Kidney (tissue), 14 donors: Measurements from ENCODE around the gene GBGT1. TPM values are rescaled to one million over a fixed set of nuclear protein-coding genes. Genes with fewer than 3 reads are reported as not detected.

Experiments
- DNase-seq, 5 donors: peaks; one replicate each; pipeline ENCODE4 v3.0.0-alpha.2; 2013 to 2020
- FAIRE-seq: peaks from 2 replicates; lab custom pipeline; 2012; peaks lifted over from hg19 to GRCh38; lab: Jason Lieb, UNC
- H3K27ac ChIP-seq, 2 donors: one replicate each; pipeline ENCODE4 v1.7.0; 2013; ENCODE audit warnings: low read depth in 2 of 2, low read length in 2 of 2, inconsistent platforms in 1 of 2
- H3K27me3 ChIP-seq: one replicate; pipeline ENCODE4 v1.7.1; 2013; ENCODE audit warnings: low read length, inconsistent platforms; ENCODE audit not compliant: control insufficient read depth, insufficient read depth
- H3K36me3 ChIP-seq, 3 donors: one replicate each; pipeline versions ENCODE4 v1.7.0 to v1.7.1; 2013; ENCODE audit warnings: low read length in 3 of 3, control low read depth in 1 of 3, inconsistent platforms in 1 of 3; ENCODE audit not compliant: insufficient read depth in 3 of 3, control insufficient read depth in 2 of 3
- H3K4me1 ChIP-seq, 3 donors: one replicate each; pipeline versions ENCODE4 v1.7.0 to v1.7.1; 2013; ENCODE audit warnings: low read length in 3 of 3, inconsistent platforms in 1 of 3, low read depth in 1 of 3; ENCODE audit not compliant: control insufficient read depth in 2 of 3, insufficient read depth in 2 of 3
- H3K4me3 ChIP-seq, 3 donors: one replicate each; pipeline versions ENCODE4 v1.7.0 to v1.8.1; 2013; ENCODE audit warnings: low read length in 3 of 3, control low read depth in 1 of 3, inconsistent platforms in 1 of 3
- H3K9ac ChIP-seq, 3 donors: one replicate each; pipeline versions ENCODE4 v1.7.0 to v1.7.1; 2013; ENCODE audit warnings: low read length in 3 of 3, control low read depth in 1 of 3, inconsistent platforms in 1 of 3
- H3K9me3 ChIP-seq, 3 donors: one replicate each; pipeline versions ENCODE4 v1.7.0 to v1.7.1; 2013; ENCODE audit warnings: low read length in 3 of 3, control low read depth in 1 of 3, inconsistent platforms in 1 of 3; ENCODE audit not compliant: control insufficient read depth in 2 of 3, insufficient read depth in 1 of 3
- intact Hi-C: fragments of 100-400 bp; cut with DNase I; formaldehyde crosslinking; loops from one replicate; pipeline ENCODE4 v1.11.1; 2022
- polyA plus RNA-seq: library from polyadenylated mRNA; stranded (reverse); fragments of 350-450 nt; fragmentation: Illumina TruSeq; extraction: RNeasy Lipid Tissue Mini Kit (QIAGEN cat#74804); gene quantifications from one replicate; pipeline ENCODE4 v1.2.3, GENCODE V29; 2014; ENCODE audit warnings: low read depth, low replicate concordance; ENCODE audit not compliant: insufficient read depth
- total RNA-seq: library from RNA; stranded (reverse); fragmentation: NEBNext Ultra II Directional; extraction: Animal tissue kit (Norgen Biotek cat#: 25700); gene quantifications from one replicate; pipeline ENCODE4 v1.2.1, GENCODE V29; 2021
- TF ChIP-seq, protein P1 (sequence below): IDR thresholded peaks from 3 replicates; pipeline ENCODE4 v1.5.1; 2012; ENCODE audit warnings: mild to moderate bottlenecking, moderate library complexity, borderline replicate concordance; ENCODE audit not compliant: insufficient read depth; ENCODE audit errors: extremely low read depth
- donor health status: control.
- donor health status: control.
- donor health status: control.
- donor health status: control.
- donor health status: control.
- donor health status: DM: yes; HTN: yes; CAD: no.
- donor health status: Normal renal cell carcinoma (clear cell type).

Gene GBGT1
- total and polyA plus RNA-seq, 2 donors from 2014 or later, result 7.9 to 21.6 TPM

DNA sequence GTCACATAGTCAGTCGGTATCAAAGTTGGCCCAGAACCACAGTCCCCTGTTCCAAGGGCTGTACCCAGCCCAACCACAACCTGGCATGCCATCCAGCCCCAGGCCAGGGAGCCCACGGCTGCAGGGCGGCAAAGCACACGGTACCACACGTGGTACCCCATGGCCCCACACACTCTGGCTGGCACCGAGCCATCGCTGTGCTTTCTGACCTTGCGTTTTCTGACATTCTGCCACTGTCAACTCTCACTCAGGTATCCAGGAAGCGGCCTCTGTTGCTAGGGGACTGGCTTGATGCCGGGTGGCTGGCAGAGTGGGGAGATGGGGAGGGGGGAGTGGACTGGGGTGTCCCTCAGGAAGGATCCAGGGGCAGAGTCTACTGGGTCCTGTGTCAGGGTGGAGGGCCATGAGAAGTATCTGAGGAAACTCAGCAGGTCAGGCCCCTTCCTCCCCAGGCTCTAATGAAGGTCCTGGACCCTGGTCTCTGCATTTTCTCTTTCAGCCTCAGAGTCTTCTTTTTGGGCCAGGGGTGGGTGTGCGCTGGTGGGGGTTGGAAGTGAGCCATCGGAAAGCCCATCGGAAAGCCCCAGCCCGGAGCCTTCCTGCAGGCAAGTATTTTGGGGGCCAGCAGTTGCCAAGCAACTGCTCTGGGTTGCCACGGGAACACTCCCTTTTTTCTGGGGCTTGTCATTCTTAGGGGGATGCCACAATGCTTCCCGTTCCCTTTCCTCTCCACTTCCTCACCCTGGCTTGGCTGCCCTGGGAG is 21.7 kb downstream of the GBGT1 start:
- Histone ChIP-seq H3K4me3 (no peak overlapping the region), H3K27ac (no peak overlapping the region), H3K4me1 (peaks cover 0 to 24% (median 6%) of the 10 kb centered on the region in 3 donors), H3K9me3 (no peaks in the 10 kb centered on the region), H3K9ac (no peak overlapping the region), H3K27me3 (no peaks in the 10 kb centered on the region), H3K36me3 (no peaks in the 10 kb centered on the region)
- peak in 1 of 5 donors; percentile 88 for DNase-seq
- intact Hi-C loops, result loop anchor here (5.0 kb wide), 1 partner anchor 40 kb away; no protein-coding TSS in a partner anchor
- no peak for FAIRE-seq
- TF ChIP-seq, protein P1, sequence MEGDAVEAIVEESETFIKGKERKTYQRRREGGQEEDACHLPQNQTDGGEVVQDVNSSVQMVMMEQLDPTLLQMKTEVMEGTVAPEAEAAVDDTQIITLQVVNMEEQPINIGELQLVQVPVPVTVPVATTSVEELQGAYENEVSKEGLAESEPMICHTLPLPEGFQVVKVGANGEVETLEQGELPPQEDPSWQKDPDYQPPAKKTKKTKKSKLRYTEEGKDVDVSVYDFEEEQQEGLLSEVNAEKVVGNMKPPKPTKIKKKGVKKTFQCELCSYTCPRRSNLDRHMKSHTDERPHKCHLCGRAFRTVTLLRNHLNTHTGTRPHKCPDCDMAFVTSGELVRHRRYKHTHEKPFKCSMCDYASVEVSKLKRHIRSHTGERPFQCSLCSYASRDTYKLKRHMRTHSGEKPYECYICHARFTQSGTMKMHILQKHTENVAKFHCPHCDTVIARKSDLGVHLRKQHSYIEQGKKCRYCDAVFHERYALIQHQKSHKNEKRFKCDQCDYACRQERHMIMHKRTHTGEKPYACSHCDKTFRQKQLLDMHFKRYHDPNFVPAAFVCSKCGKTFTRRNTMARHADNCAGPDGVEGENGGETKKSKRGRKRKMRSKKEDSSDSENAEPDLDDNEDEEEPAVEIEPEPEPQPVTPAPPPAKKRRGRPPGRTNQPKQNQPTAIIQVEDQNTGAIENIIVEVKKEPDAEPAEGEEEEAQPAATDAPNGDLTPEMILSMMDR, result no peak

DNA sequence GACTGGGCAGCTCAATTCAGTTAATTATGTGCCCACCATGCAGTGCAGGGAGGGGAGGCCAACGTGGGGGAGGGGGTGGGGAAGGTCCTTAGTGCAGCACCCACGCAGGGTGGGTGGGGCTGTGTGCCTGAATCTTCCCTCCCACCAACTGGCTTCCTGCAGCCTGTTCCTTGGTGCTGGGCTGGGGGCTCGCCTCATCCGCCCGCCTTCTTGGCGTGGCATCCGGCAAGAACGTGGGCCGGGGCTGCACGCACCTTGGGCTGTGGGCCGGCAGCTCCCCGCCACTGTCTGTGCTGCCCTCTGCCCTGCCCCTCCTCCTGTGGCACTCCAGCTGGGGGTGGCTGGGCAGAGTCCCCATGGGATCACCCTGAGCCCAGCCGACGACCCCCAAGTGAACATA is 23.1 kb downstream of the GBGT1 start:
- Histone ChIP-seq H3K4me3 (no peak overlapping the region), H3K27ac (no peak overlapping the region), H3K9me3 (no peaks in the 10 kb centered on the region), H3K36me3 (no peaks in the 10 kb centered on the region), H3K27me3 (no peaks in the 10 kb centered on the region), H3K4me1 (peaks cover 0 to 24% (median 9%) of the 10 kb centered on the region in 3 donors), H3K9ac (no peak overlapping the region)
- DNase-seq (no peak), FAIRE-seq (no peak)
- intact Hi-C loops, result loop anchor here (5.0 kb wide), 1 partner anchor 38 kb away; no protein-coding TSS in a partner anchor
- TF ChIP-seq, protein P1, result no peak

DNA sequence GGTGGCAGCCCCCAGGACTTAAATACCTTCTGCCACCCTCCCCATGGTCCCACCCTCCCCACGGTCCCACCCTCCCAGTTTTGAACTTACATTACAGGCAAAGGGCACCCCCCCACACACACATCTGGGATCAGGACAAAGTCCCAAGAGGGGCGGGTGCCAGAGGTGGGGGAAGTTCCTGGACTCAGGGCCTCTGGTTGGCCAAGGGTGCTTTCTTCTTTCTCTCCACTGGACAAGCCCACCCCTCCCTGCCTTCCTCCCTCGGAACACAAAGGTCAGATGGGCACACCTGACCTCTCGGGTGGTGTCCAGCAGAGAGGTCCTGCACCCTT is 23.6 kb downstream of the GBGT1 start:
- DNase-seq (no peak), FAIRE-seq (no peak)
- Histone ChIP-seq H3K27me3 (no peaks in the 10 kb centered on the region), H3K4me3 (no peak overlapping the region), H3K9me3 (no peaks in the 10 kb centered on the region), H3K36me3 (no peaks in the 10 kb centered on the region), H3K9ac (no peak overlapping the region), H3K27ac (no peak overlapping the region), H3K4me1 (peaks cover 0 to 29% (median 13%) of the 10 kb centered on the region in 3 donors)
- intact Hi-C loops, result loop anchor here (5.0 kb wide), 1 partner anchor 38 kb away; no protein-coding TSS in a partner anchor
- TF ChIP-seq, protein P1, result no peak
